Prostate gland (tissue), 2 donors: ENCODE results near the gene UVRAG. TPM values are rescaled to one million over a fixed set of nuclear protein-coding genes. Genes with fewer than 3 reads are reported as not detected.

ENCODE experiments used
- DNase-seq: peaks from one replicate; pipeline ENCODE4 v3.0.0-alpha.2; 2019; ENCODE audit warnings: low spot score
- H3K27ac ChIP-seq, 2 donors: fragments of 200-600 bp; sonication (generic); 2 replicates each; pipeline ENCODE4 v1.5.1; 2017 to 2019
- H3K27me3 ChIP-seq: fragments of 200-600 bp; sonication (generic); replicated peaks from 2 replicates; pipeline ENCODE4 v1.5.1; 2019; ENCODE audit not compliant: insufficient read depth
- H3K36me3 ChIP-seq, 2 donors: fragments of 200-600 bp; sonication (generic); 1 replicate in 1 of 2; 2 replicates in 1 of 2; pipeline versions ENCODE4 v1.5.1 to v1.8.1; 2017 to 2019
- H3K4me1 ChIP-seq: fragments of 200-600 bp; sonication (generic); replicated peaks from 2 replicates; pipeline ENCODE4 v1.5.1; 2019
- H3K4me3 ChIP-seq, 2 donors: fragments of 200-600 bp; sonication (generic); 2 replicates each; pipeline ENCODE4 v1.5.1; 2017 to 2019
- H3K9me3 ChIP-seq: fragments of 200-600 bp; sonication (generic); 2 replicates; pipeline ENCODE4 v1.5.1; 2017
- CTCF ChIP-seq, 4 experiments: fragments of 200-600 bp in 2 of 4; fragments of 450-650 bp in 2 of 4; sonication (generic) in 2 of 4; IDR thresholded peaks; 1 replicate in 3 of 4; 2 replicates in 1 of 4; pipeline ENCODE4 v1.5.1; 2016 to 2019; ENCODE audit warnings: antibody characterized with exemption in 4 of 4, mild to moderate bottlenecking in 2 of 4, moderate library complexity in 2 of 4
- POLR2A ChIP-seq: fragments of 450-650 bp; IDR thresholded peaks from one replicate; pipeline ENCODE4 v1.6.1; 2016; ENCODE audit warnings: antibody characterized with exemption, mild to moderate bottlenecking
- POLR2AphosphoS5 ChIP-seq: sonication (generic); formaldehyde crosslinking; IDR thresholded peaks from one replicate; pipeline ENCODE4 v1.6.1; 2017; ENCODE audit warnings: antibody characterized with exemption
- WGBS: methylation state at CpG from one replicate; pipeline ENCODE4 v1.1.5; 2018; 5-methylcytosine and 5-hydroxymethylcytosine counted together
- intact Hi-C: fragments of 100-400 bp; cut with DNase I; formaldehyde crosslinking; loops from one replicate; pipeline ENCODE4 v1.14.2; 2022
- total RNA-seq, 2 donors: library from RNA; depleted of rRNA; stranded (reverse); fragments of >200 nt; gene quantifications; one replicate each; pipeline ENCODE4 v1.1.0, GENCODE V29; 2016

UVRAG gene
- total RNA-seq, 2 donors from 2014 or later: 13.9 to 25.2 TPM

- DNase-seq: no peak
- H3K27me3 ChIP-seq: no peaks in the 10 kb centered on the region
- TF ChIP-seq POLR2A: no peak
- no peak for TF ChIP-seq CTCF (IDR thresholded peaks at IDR 0.05)
- TF ChIP-seq POLR2AphosphoS5: no peak
- no peaks in the 10 kb centered on the region for H3K36me3 ChIP-seq
- intact Hi-C loops: no loop called here
- no peaks in the 10 kb centered on the region for H3K4me1 ChIP-seq
- H3K4me3 ChIP-seq: no peak overlapping the region
- no peak overlapping the region for H3K27ac ChIP-seq
- H3K9me3 ChIP-seq: no peaks in the 10 kb centered on the region
- WGBS: 95% methylated on average over 6 of the region's 6 CpGs
These were observed 362.3 kb downstream of the UVRAG start for GRCh38 chr11:76177250-76177686.

- no peaks in the 10 kb centered on the region for H3K36me3 ChIP-seq
- no peaks in the 10 kb centered on the region for H3K9me3 ChIP-seq
- DNase-seq: no peak
- H3K27ac ChIP-seq: no peak overlapping the region
- no peak overlapping the region for H3K4me3 ChIP-seq
- 92% methylated on average over 13 of the region's 13 CpGs for WGBS
- intact Hi-C loops: no loop called here
- no peak for TF ChIP-seq POLR2AphosphoS5
- no peak for TF ChIP-seq CTCF (IDR thresholded peaks at IDR 0.05)
- no peak for TF ChIP-seq POLR2A
- no peaks in the 10 kb centered on the region for H3K4me1 ChIP-seq
- no peaks in the 10 kb centered on the region for H3K27me3 ChIP-seq
These were observed 364.1 kb downstream of the UVRAG start for GRCh38 chr11:76179147-76179546.

- no peak overlapping the region for H3K27ac ChIP-seq
- no peaks in the 10 kb centered on the region for H3K4me1 ChIP-seq
- intact Hi-C loops: no loop called here
- TF ChIP-seq CTCF (IDR thresholded peaks at IDR 0.05) (no peak), POLR2A (no peak), POLR2AphosphoS5 (no peak)
- no peaks in the 10 kb centered on the region for H3K36me3 ChIP-seq
- DNase-seq: no peak
- H3K27me3 ChIP-seq: no peaks in the 10 kb centered on the region
- H3K9me3 ChIP-seq: no peaks in the 10 kb centered on the region
- H3K4me3 ChIP-seq: no peak overlapping the region
- 84% methylated on average over 15 of the region's 15 CpGs for WGBS
These were observed 366.4 kb downstream of the UVRAG start for GRCh38 chr11:76181371-76181770.

- Histone ChIP-seq H3K9me3 (no peaks in the 10 kb centered on the region), H3K4me3 (no peak overlapping the region), H3K27me3 (no peaks in the 10 kb centered on the region), H3K27ac (no peak overlapping the region), H3K36me3 (no peaks in the 10 kb centered on the region), H3K4me1 (no peaks in the 10 kb centered on the region)
- WGBS: 59% methylated on average over 6 of the region's 7 CpGs
- no peak for TF ChIP-seq POLR2A
- no peak for TF ChIP-seq POLR2AphosphoS5
- TF ChIP-seq CTCF (IDR thresholded peaks at IDR 0.05): no peak
- intact Hi-C loops: no loop called here
- DNase-seq: no peak
These were observed 369.6 kb downstream of the UVRAG start for GRCh38 chr11:76184551-76184993.

- DNase-seq: no peak
These were observed 370.5 kb downstream of the UVRAG start for GRCh38 chr11:76185511-76185910.

More at GRCh38 chr11:76185511-76185910, 370.5 kb downstream of the UVRAG start:
- no peaks in the 10 kb centered on the region for H3K9me3 ChIP-seq
- peak overlapping the region; percentile 4 to 51 for H3K27ac ChIP-seq
- H3K27me3 ChIP-seq: no peaks in the 10 kb centered on the region
- H3K4me1 ChIP-seq: no peaks in the 10 kb centered on the region
- intact Hi-C loops: no loop called here
- WGBS: 82% methylated on average over 10 of the region's 10 CpGs
- TF ChIP-seq POLR2AphosphoS5: no peak
- no peak for TF ChIP-seq CTCF (IDR thresholded peaks at IDR 0.05)
- no peak overlapping the region for H3K4me3 ChIP-seq
- H3K36me3 ChIP-seq: no peaks in the 10 kb centered on the region
